Karpas-422 (cell line): Measurements from ENCODE around the gene CD33. TPM values are rescaled to one million over a fixed set of nuclear protein-coding genes. Genes with fewer than 3 reads are reported as not detected.

Experiments used
- DNase-seq: peaks from one replicate; pipeline ENCODE4 v3.0.0-alpha.2; 2015
- H2AFZ ChIP-seq: fragments of 200-600 bp; sonication (generic); 2 replicates; pipeline ENCODE4 v1.6.1; 2014; ENCODE audit warnings: antibody characterized with exemption, low read length, mixed read lengths
- H3K27ac ChIP-seq: fragments of 200-600 bp; sonication (generic); 2 replicates; pipeline ENCODE4 v1.5.1; 2014; ENCODE audit warnings: mild to moderate bottlenecking, low read length, moderate library complexity
- H3K27me3 ChIP-seq: fragments of 200-600 bp; sonication (generic); 2 replicates; pipeline ENCODE4 v1.6.1; 2014; ENCODE audit warnings: low read length, mixed read lengths
- H3K36me3 ChIP-seq: fragments of 200-600 bp; sonication (generic); 2 replicates; pipeline ENCODE4 v1.6.1; 2014; ENCODE audit warnings: low read length, mixed read lengths; ENCODE audit not compliant: insufficient read depth
- H3K4me1 ChIP-seq: fragments of 200-600 bp; sonication (generic); 2 replicates; pipeline ENCODE4 v1.6.1; 2014; ENCODE audit warnings: mild to moderate bottlenecking, low read length, mixed read lengths
- H3K4me2 ChIP-seq: fragments of 200-600 bp; sonication (generic); 2 replicates; pipeline ENCODE4 v1.6.1; 2014; ENCODE audit warnings: low read length, low read depth, mild to moderate bottlenecking; ENCODE audit not compliant: poor library complexity, severe bottlenecking
- H3K4me3 ChIP-seq: fragments of 200-600 bp; sonication (generic); 2 replicates; pipeline ENCODE4 v1.5.1; 2014; ENCODE audit warnings: mild to moderate bottlenecking, antibody characterized with exemption, low read length, mixed read lengths
- H3K79me2 ChIP-seq: fragments of 200-600 bp; sonication (generic); 2 replicates; pipeline ENCODE4 v1.6.1; 2014; ENCODE audit warnings: mild to moderate bottlenecking, low read length, mixed read lengths
- H3K9ac ChIP-seq: fragments of 200-600 bp; sonication (generic); 2 replicates; pipeline ENCODE4 v1.6.0; 2014; ENCODE audit warnings: low read length
- H3K9me2 ChIP-seq: fragments of 200-600 bp; sonication (generic), shearing (Covaris generic); replicated peaks from 2 replicates; pipeline ENCODE4 v1.6.0; 2014; ENCODE audit warnings: mild to moderate bottlenecking, low read length, moderate library complexity; ENCODE audit not compliant: insufficient read depth
- H3K9me3 ChIP-seq: fragments of 300-700, 200-600 bp; sonication (generic); 2 replicates; pipeline ENCODE4 v1.6.1; 2014; ENCODE audit warnings: low read length, mixed read lengths
- H4K20me1 ChIP-seq: fragments of 200-600 bp; sonication (generic); 2 replicates; pipeline ENCODE4 v1.6.1; 2014; ENCODE audit warnings: mild to moderate bottlenecking, antibody characterized with exemption, low read length, low read depth; ENCODE audit not compliant: insufficient read depth
- total RNA-seq: library from RNA; depleted of rRNA; stranded (reverse); fragments of >200 nt; shearing (Covaris generic); gene quantifications from 2 replicates; pipeline ENCODE4 v1.2.3, GENCODE V29; 2014; ENCODE audit warnings: low replicate concordance

CD33 gene
- total RNA-seq, 1 experiment from 2014 or later = 18.1 TPM

- no peak for DNase-seq
- Histone ChIP-seq H3K27me3 (no peaks in the 10 kb centered on the region), H3K9me2 (no peaks in the 10 kb centered on the region)
Measured at GRCh38 chr19:51256155-51256625, 31.3 kb downstream of the CD33 start.

GRCh38 chr19:51257471-51257870 is 32.6 kb downstream of the CD33 start:
- H3K27ac ChIP-seq = no peak overlapping the region
- no peaks in the 10 kb centered on the region for H3K36me3 ChIP-seq
- no peaks in the 10 kb centered on the region for H3K27me3 ChIP-seq

More at GRCh38 chr19:51256155-51256625, 31.3 kb downstream of the CD33 start:
- Histone ChIP-seq H3K4me3 (no peak overlapping the region), H3K9me3 (no peaks in the 10 kb centered on the region), H3K79me2 (no peaks in the 10 kb centered on the region), H3K4me1 (peaks cover 26% of the 10 kb centered on the region), H3K9ac (no peak overlapping the region), H3K4me2 (no peak overlapping the region), H3K27ac (no peak overlapping the region), H2AFZ (0 out of 2 replicates have a peak overlapping the region, but pooled peaks have one; percentile 13), H3K36me3 (no peaks in the 10 kb centered on the region), H4K20me1 (no peaks in the 10 kb centered on the region)

GRCh38 chr19:51258165-51259160 is 33.6 kb downstream of the CD33 start:
- peak overlapping the region; percentile 25 for H3K4me2 ChIP-seq
- no peak overlapping the region for H3K9ac ChIP-seq
- H2AFZ ChIP-seq = no peak overlapping the region
- H3K9me3 ChIP-seq = no peaks in the 10 kb centered on the region
- DNase-seq = peak; percentile 64
- no peak overlapping the region for H3K27ac ChIP-seq
- peaks cover 26% of the 10 kb centered on the region for H3K4me1 ChIP-seq
- H3K36me3 ChIP-seq = no peaks in the 10 kb centered on the region
- H3K9me2 ChIP-seq = no peaks in the 10 kb centered on the region
- no peaks in the 10 kb centered on the region for H3K79me2 ChIP-seq
- H3K27me3 ChIP-seq = no peaks in the 10 kb centered on the region
- no peak overlapping the region for H3K4me3 ChIP-seq
- H4K20me1 ChIP-seq = no peaks in the 10 kb centered on the region

More at GRCh38 chr19:51257471-51257870, 32.6 kb downstream of the CD33 start:
- Histone ChIP-seq H4K20me1 (no peaks in the 10 kb centered on the region), H3K4me1 (peaks cover 26% of the 10 kb centered on the region), H3K4me3 (no peak overlapping the region), H3K79me2 (no peaks in the 10 kb centered on the region), H3K9ac (no peak overlapping the region), H3K9me3 (no peaks in the 10 kb centered on the region), H2AFZ (no peak overlapping the region), H3K9me2 (no peaks in the 10 kb centered on the region), H3K4me2 (no peak overlapping the region)
- DNase-seq = no peak

- H3K4me3 ChIP-seq = no peak overlapping the region
- H3K9ac ChIP-seq = no peak overlapping the region
- no peak overlapping the region for H3K27ac ChIP-seq
- H3K36me3 ChIP-seq = no peaks in the 10 kb centered on the region
- no peak overlapping the region for H2AFZ ChIP-seq
- peak; percentile 92 for DNase-seq
- no peaks in the 10 kb centered on the region for H3K9me2 ChIP-seq
- no peaks in the 10 kb centered on the region for H3K79me2 ChIP-seq
- H3K4me1 ChIP-seq = peaks cover 26% of the 10 kb centered on the region
- H3K4me2 ChIP-seq = no peak overlapping the region
- no peaks in the 10 kb centered on the region for H3K9me3 ChIP-seq
- no peaks in the 10 kb centered on the region for H3K27me3 ChIP-seq
- no peaks in the 10 kb centered on the region for H4K20me1 ChIP-seq
Measured at GRCh38 chr19:51259348-51260245, 34.7 kb downstream of the CD33 start.

GRCh38 chr19:51263808-51264207 is 38.9 kb downstream of the CD33 start:
- peaks cover 5% of the 10 kb centered on the region for H3K4me1 ChIP-seq

GRCh38 chr19:51271067-51271466 is 46.2 kb downstream of the CD33 start:
- no peaks in the 10 kb centered on the region for H3K9me3 ChIP-seq
- no peak overlapping the region for H2AFZ ChIP-seq

More at GRCh38 chr19:51263808-51264207, 38.9 kb downstream of the CD33 start:
- H3K9me3 ChIP-seq = no peaks in the 10 kb centered on the region
- no peak overlapping the region for H3K4me2 ChIP-seq
- no peaks in the 10 kb centered on the region for H3K9me2 ChIP-seq
- no peaks in the 10 kb centered on the region for H3K79me2 ChIP-seq
- H4K20me1 ChIP-seq = no peaks in the 10 kb centered on the region; the same call in 1 of the 2 replicates
- no peaks in the 10 kb centered on the region for H3K27me3 ChIP-seq
- no peak overlapping the region for H3K9ac ChIP-seq
- no peak overlapping the region for H2AFZ ChIP-seq
- H3K27ac ChIP-seq = no peak overlapping the region
- H3K36me3 ChIP-seq = no peaks in the 10 kb centered on the region
- H3K4me3 ChIP-seq = no peak overlapping the region
- DNase-seq = no peak

GRCh38 chr19:51272183-51272810 is 47.4 kb downstream of the CD33 start:
- Histone ChIP-seq H3K4me1 (peaks cover 11% of the 10 kb centered on the region), H3K27ac (no peak overlapping the region), H3K9me2 (no peaks in the 10 kb centered on the region), H3K9me3 (no peaks in the 10 kb centered on the region), H3K79me2 (no peaks in the 10 kb centered on the region), H4K20me1 (no peaks in the 10 kb centered on the region; the same call in 1 of the 2 replicates), H3K4me2 (peak overlapping the region; percentile 23), H3K9ac (no peak overlapping the region), H3K4me3 (no peak overlapping the region), H3K27me3 (no peaks in the 10 kb centered on the region), H2AFZ (no peak overlapping the region), H3K36me3 (no peaks in the 10 kb centered on the region)
- no peak for DNase-seq

More at GRCh38 chr19:51271067-51271466, 46.2 kb downstream of the CD33 start:
- no peaks in the 10 kb centered on the region for H3K36me3 ChIP-seq
- H3K4me1 ChIP-seq = peaks cover 11% of the 10 kb centered on the region
- no peak overlapping the region for H3K4me3 ChIP-seq
- H3K9me2 ChIP-seq = no peaks in the 10 kb centered on the region
- no peak overlapping the region for H3K9ac ChIP-seq
- no peaks in the 10 kb centered on the region; the same call in 1 of the 2 replicates for H4K20me1 ChIP-seq
- no peaks in the 10 kb centered on the region for H3K27me3 ChIP-seq
- H3K27ac ChIP-seq = no peak overlapping the region
- DNase-seq = no peak
- no peak overlapping the region for H3K4me2 ChIP-seq
- H3K79me2 ChIP-seq = no peaks in the 10 kb centered on the region
